AG04450 (cell line): ENCODE results near the gene FREM2. TPM values are rescaled to one million over a fixed set of nuclear protein-coding genes. Genes with fewer than 3 reads are reported as not detected.

Experiments used
- CTCF ChIA-PET: fragments of 300-600, 350-600 bp; formaldehyde crosslinking; extraction: SDS; loops from one replicate; lab custom pipeline; 2022; ENCODE audit warnings: antibody characterized with exemption, inconsistent platforms; lab: Charles Lee
- POLR2A ChIA-PET: fragments of 350-600 bp; formaldehyde crosslinking; extraction: SDS; loops from one replicate; lab custom pipeline; 2021; ENCODE audit warnings: antibody characterized with exemption, inconsistent platforms; lab: Yijun Ruan, JAX
- DNase-seq: peaks from one replicate; pipeline ENCODE4 v3.0.0-alpha.2; 2011; ENCODE audit warnings: low read depth, low spot score
- H3K27ac ChIP-seq: one replicate; pipeline ENCODE4 v1.5.1; 2012; ENCODE audit warnings: low read depth, low read length, control low read depth
- H3K27me3 ChIP-seq: one replicate; pipeline ENCODE4 v1.6.0; 2012; ENCODE audit warnings: low read length; ENCODE audit not compliant: control insufficient read depth, insufficient read depth
- H3K4me3 ChIP-seq: 2 replicates; pipeline ENCODE4 v1.5.1; 2011; ENCODE audit warnings: mild to moderate bottlenecking, low read depth, low read length, control low read depth
- H3K9me3 ChIP-seq: 2 replicates; pipeline ENCODE4 v1.5.1; 2012; ENCODE audit warnings: low read length; ENCODE audit not compliant: control insufficient read depth, insufficient read depth
- polyA plus RNA-seq: library from polyadenylated mRNA; depleted of rRNA; stranded (reverse); fragments of >200 nt; gene quantifications from 2 replicates; pipeline ENCODE4 v1.2.3, GENCODE V29; 2011
- TF ChIP-seq, protein P1 (sequence below): IDR thresholded peaks from 2 replicates; pipeline ENCODE4 v1.5.1; 2011; ENCODE audit warnings: low read depth, low read length, control low read depth, inconsistent platforms

The FREM2 gene
- polyA plus RNA-seq, 1 experiment, result not detected

DNA sequence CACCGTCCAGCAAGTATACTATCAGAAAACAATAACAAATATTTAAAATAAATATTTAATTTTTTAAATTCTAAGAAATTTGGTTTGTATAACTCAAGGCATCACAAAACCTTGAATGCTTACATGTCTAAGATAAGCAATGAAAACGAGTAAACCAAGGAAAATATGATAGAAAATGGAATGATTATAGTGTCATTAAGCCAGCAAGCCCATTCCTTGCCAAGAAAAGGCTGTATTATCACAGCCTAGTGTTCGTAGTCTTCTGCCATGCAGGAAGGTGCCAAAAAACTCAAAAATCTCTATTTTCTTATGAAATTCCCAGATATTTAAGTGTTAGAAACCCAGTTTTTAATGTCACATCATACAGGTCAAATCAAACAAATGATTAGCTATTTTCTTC is 167.3 kb downstream of the FREM2 start:
- TF ChIP-seq, protein P1, sequence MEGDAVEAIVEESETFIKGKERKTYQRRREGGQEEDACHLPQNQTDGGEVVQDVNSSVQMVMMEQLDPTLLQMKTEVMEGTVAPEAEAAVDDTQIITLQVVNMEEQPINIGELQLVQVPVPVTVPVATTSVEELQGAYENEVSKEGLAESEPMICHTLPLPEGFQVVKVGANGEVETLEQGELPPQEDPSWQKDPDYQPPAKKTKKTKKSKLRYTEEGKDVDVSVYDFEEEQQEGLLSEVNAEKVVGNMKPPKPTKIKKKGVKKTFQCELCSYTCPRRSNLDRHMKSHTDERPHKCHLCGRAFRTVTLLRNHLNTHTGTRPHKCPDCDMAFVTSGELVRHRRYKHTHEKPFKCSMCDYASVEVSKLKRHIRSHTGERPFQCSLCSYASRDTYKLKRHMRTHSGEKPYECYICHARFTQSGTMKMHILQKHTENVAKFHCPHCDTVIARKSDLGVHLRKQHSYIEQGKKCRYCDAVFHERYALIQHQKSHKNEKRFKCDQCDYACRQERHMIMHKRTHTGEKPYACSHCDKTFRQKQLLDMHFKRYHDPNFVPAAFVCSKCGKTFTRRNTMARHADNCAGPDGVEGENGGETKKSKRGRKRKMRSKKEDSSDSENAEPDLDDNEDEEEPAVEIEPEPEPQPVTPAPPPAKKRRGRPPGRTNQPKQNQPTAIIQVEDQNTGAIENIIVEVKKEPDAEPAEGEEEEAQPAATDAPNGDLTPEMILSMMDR, result no peak
- H3K27me3 ChIP-seq, result no peaks in the 10 kb centered on the region
- POLR2A ChIA-PET, result no interaction called here
- H3K9me3 ChIP-seq, result no peaks in the 10 kb centered on the region
- H3K4me3 ChIP-seq, result no peak overlapping the region
- DNase-seq, result no peak
- H3K27ac ChIP-seq, result no peak overlapping the region
- CTCF ChIA-PET, result no interaction called here

DNA sequence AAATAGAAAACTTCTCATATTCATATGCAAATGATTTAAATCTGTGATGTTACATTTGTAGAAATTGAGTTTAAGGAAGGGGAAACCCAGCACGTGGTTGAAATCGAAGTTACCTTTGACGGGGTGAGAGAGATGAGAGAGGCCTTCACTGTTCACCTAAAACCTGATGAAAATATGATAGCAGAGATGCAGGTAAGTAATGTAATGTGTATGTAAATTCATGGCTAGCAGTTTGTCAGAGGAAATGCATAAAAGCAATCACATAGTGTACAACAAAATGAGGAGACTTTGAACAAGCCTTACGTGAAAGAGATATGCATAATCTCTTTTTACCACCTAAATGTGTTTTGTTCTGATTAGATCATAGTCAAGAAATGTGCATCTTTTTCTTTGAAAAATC is 169.2 kb downstream of the FREM2 start:
- ChIA-PET POLR2A (no interaction called here), CTCF (no interaction called here)
- H3K4me3 ChIP-seq, result no peak overlapping the region
- no peak overlapping the region for H3K27ac ChIP-seq
- no peaks in the 10 kb centered on the region for H3K27me3 ChIP-seq
- no peak for DNase-seq
- no peaks in the 10 kb centered on the region for H3K9me3 ChIP-seq
- TF ChIP-seq, protein P1, result no peak

DNA sequence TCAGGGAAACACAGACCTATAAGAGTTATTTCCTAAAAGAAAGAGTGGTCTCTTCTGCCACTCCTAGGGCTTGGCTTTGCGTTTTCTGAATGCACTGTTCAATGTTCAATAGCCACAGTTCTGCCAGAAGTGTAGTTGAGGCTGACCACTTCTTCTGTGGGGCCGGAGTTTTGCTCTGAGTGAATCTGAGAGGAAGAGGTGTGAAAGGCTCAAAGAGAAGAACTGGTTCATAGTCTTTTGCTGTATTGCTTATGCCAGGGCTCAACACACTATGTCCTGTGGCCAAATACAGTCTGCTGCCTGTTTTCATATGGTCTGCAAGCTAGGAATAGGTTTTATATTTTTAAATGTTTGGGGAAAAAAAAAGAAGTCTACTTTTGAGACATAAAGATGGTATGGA is 175.6 kb downstream of the FREM2 start:
- no peak for DNase-seq

DNA sequence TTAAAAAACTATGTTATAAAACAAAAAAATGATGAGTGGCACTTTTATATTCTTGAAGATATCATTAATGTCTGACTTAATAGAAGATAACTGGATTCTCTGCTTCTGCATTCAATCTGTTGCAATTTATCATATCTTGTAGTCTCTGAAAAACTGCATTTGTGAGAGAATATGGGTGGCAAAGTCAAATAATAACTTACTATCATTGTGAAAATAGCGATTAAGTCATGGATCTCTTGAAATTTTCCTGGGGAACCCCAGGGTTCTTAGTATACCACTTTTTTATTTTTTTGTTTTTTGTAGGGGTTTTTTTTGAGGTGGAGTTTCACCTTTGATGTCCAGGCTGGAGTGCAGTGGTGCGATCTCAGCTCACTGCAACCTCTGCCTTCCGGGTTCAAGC is 176.7 kb downstream of the FREM2 start:
- H3K9me3 ChIP-seq, result no peaks in the 10 kb centered on the region
- H3K27ac ChIP-seq, result no peak overlapping the region
- TF ChIP-seq, protein P1, result no peak
- CTCF ChIA-PET, result no interaction called here
- H3K27me3 ChIP-seq, result no peaks in the 10 kb centered on the region
- H3K4me3 ChIP-seq, result no peak overlapping the region
- POLR2A ChIA-PET, result no interaction called here
- no peak for DNase-seq

More for the DNA sequence above, 175.6 kb downstream of the FREM2 start:
- CTCF ChIA-PET, result no interaction called here
- no peaks in the 10 kb centered on the region for H3K27me3 ChIP-seq
- POLR2A ChIA-PET, result no interaction called here
- H3K27ac ChIP-seq, result no peak overlapping the region
- TF ChIP-seq, protein P1, result no peak
- no peaks in the 10 kb centered on the region for H3K9me3 ChIP-seq
- H3K4me3 ChIP-seq, result no peak overlapping the region

DNA sequence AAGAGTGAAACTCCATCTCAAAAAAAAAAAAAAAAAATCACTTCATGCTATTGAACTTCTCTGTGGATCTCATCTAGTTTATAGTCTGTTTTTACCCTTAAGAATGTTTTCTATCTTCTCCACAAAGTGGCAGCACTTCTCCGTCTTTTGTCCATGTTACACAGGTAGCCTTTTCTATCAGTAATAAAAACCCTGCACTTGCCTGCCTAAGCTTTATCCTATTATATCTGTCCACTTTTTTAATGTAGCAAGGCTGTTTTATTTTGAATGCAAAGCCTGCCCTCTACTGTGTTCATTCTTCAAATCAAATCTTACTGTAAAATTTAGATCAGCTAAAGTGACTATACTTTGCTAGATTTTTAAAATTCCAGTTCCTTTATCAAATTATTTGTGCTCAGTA is 179.8 kb downstream of the FREM2 start:
- H3K4me3 ChIP-seq, result no peak overlapping the region
- H3K9me3 ChIP-seq, result no peaks in the 10 kb centered on the region
- H3K27ac ChIP-seq, result no peak overlapping the region
- CTCF ChIA-PET, result no interaction called here
- no peak for DNase-seq
- TF ChIP-seq, protein P1, result no peak
- H3K27me3 ChIP-seq, result no peaks in the 10 kb centered on the region
- POLR2A ChIA-PET, result no interaction called here
